H54 (cell line): Measurements from ENCODE around the gene NEUROG2.
"Not testable (repeated sequence)": the region's sequence is repeated elsewhere in the genome, so short reads cannot be mapped to it uniquely, and the experiment has no call there.

Experiments
- DNase-seq: peaks from one replicate; pipeline ENCODE4 v3.0.0; 2011; ENCODE audit warnings: low spot score, mixed read lengths; ENCODE audit not compliant: insufficient read length
- FAIRE-seq: peaks from 3 replicates; lab custom pipeline; 2011; peaks lifted over from hg19 to GRCh38; lab: Jason Lieb, UNC
- POLR2A ChIP-seq: IDR thresholded peaks from 2 replicates; pipeline ENCODE4 v1.6.1; 2011; ENCODE audit warnings: low read depth, mild to moderate bottlenecking, low read length

The NEUROG2 gene

DNA sequence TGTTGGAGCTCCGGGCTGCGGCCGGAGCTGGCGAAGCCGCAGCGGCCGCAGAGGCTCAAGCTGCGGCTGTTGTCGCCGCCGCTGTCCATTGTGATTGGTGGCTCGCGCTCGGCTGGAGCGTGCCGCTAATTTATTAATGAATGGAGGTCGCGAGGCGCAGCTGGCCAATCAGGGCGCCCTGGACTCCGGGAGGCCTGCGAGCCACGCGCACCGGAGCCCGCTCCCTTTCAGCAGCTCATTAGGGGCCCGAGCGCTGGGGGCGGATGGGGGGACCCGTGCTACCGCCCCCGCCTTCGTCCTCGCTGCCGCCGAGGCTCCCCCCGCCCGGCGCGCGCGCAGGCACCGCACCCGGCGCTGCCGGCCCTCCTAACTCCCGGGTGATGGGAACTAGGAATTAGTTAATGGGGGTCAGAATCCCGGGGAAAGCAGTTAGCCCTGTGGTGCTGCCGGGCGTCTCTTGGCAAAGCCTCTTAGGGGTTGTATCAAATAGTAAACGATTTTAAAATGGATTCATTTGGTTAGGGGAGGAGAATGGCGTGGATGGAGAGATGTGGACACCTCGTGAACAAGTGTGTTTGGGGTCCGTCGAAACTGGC, 589 bp upstream of the NEUROG2 start:
- FAIRE-seq (no peak), DNase-seq (no peak)
- no peak for TF ChIP-seq POLR2A

- DNase-seq (peak; percentile 35), FAIRE-seq (no peak)
- no peak for TF ChIP-seq POLR2A
Measured at GRCh38 chr4:112515198-112516065, 548 bp downstream of the NEUROG2 start.

- DNase-seq (no peak), FAIRE-seq (no peak)
- no peak for TF ChIP-seq POLR2A
Measured at GRCh38 chr4:112514647-112515197, 1.3 kb downstream of the NEUROG2 start.

DNA sequence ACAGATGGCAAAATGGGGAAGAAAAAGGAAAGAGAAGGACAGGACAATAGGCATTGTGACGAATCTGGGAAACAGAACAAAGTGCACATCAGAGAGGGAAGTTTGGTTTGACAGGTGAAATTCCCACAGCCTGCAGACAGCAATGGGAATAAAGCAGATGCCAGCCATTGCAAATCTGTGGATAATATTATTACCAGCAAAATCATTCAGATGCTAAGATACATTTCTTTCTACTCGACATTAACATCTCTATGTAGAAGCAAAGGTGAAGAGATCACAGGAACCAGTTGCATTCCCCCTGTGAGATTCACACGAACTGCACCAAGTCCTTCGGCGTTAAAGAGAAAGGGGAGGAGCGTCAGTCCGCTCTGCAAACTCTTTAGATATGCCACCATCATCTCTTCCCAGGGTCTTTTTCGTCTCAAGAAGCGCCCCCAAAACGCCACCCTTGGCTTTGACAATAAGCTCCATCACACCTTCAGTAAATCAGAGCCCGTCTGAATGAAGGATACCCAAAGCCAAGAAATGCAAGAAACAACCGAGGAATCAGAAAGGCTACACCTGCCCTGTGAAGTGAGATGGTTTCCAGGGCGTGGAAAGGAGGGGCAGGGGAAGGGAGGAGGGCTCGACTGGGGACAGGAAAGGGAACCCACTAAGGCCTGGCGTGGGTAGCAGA, 1.9 kb downstream of the NEUROG2 start:
- no peak for TF ChIP-seq POLR2A
- FAIRE-seq (no peak), DNase-seq (no peak)

DNA sequence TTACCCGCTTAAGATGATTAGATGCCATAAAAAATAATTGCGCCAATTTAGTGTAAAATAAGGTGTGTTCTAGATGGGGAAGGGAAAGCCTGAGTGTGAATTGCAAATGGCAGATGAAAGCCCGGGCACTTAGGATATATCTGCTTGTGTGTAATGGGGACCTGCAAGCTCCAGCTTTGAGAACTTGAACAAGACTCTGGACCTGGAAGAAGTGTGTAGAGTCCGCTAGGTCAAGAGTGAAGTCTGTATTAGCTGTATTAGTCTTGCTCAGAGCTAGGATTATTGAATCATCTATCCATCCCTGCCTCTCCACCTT, 4.2 kb downstream of the NEUROG2 start:
- no peak for TF ChIP-seq POLR2A
- no peak for DNase-seq
- no peak for FAIRE-seq

DNA sequence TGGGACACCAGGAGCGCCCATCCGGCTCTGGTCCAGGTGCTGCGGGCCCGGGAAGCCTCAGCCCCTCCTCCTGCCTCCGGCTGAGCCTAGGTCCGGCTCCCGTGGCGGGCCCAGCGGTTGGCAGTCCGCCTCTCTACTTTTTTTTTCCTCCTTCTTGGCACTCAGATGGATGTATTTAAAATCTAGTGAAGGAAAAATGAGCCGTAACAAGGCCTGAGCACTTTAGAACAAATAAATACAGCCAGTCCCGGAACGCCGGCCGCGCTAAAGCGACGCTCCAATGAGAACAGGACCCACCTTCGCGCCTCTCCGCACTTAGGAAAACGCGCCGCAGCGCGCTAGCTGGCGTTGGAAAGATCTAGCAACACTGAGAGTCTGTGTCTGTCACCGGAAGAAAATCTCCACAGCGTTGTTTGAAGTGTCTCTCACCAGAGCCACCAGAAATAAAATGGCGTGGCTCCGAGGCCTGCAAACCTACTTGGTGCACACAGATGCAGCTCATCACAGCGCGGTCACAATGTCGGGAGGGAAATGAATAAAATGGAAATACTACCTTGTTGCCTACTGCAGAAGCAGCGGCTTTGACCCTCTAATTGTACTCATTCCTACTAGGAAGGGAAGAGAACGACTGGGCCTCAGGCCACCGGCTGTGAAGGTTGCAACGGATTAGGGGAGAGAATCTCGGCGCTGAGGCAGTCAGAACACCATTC, 4.7 kb downstream of the NEUROG2 start:
- FAIRE-seq: no peak

GRCh38 chr4:112510291-112511092, 5.5 kb downstream of the NEUROG2 start:
- no peak for DNase-seq
- TF ChIP-seq POLR2A: no peak
- FAIRE-seq: no peak

More for the DNA sequence above, 4.7 kb downstream of the NEUROG2 start:
- TF ChIP-seq POLR2A: no peak
- no peak for DNase-seq

DNA sequence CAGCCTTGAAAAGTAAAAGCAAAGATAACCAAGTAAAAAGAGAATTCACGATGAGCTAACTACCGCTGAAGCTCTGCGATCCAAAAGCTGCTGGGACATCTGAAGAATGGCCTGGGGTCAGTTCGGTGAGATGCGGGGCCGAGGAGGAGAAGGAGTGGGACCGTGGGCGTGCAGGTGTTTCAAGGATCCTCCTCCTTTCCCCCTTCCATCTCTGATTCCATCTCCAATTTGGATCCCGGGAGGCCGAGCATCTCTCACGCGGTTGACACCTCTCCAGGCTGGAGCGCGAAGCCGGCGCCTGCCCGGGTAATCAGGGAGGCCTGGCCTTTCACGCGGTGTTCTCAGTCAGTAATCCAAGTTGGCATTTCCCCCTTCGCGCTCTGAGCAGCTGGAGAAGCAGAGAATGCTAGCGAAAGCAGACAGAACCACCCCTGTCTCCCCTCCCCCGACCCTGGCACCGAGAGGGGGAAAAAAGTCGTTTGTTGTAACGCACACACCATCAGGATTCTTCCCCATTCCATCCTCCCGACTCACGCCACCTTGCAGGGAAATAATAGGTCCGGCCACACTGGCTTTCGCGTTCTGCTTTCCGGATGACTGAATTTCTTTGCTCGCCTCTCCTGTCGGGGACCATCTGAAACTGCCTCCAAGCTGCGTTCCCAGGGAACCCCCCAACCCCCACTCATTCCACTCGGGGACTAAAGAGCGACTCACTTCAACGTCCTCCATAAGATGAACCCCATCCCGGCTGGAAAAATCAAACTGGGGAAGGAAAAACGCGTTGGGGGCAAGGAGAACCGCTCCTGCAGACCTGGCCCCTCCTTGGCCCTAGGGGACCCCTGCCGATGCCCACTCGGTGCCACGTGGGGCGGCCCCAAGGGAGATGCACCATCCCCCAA, 6.5 kb downstream of the NEUROG2 start:
- no peak for DNase-seq
- TF ChIP-seq POLR2A: no peak
- no peak for FAIRE-seq

DNA sequence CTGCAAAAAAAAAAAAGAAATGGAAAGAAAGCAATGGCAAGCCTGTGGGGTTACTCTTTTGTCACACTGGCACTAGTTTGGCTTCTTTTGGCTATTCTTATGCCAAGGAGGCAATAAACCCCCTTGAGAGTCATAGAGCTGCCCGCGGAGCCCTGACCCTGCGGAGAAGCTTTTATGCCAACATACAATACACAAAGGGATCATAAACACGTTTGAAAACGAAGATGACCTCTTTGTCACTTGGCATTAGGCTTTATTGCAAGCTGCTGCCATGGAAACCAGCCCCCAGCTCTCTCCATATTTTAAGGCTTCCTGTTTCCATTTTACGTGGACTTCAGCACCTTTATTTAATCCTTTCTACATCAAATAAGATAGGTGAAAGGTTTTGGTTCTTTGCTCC, 7.6 kb downstream of the NEUROG2 start:
- FAIRE-seq (no peak), DNase-seq (no peak)
- TF ChIP-seq POLR2A: no peak

DNA sequence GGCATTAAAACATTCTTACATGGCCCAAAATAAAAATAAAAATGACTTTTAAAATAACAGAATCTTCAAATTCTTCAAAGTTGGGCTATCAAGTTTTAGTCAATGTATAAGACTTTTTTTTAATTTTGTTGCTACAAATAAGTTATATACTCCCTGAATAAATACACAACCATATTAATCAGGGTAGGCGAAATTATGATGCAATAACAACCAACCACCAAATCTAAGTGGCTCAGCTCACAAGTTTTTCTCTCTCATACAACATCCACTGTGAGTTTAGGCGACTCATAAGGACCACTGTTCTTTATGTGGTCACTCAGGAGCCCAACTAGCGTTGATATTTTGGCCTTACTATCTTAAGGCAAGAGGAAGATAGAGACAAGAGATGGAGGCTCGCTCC, 11.2 kb downstream of the NEUROG2 start:
- no peak for TF ChIP-seq POLR2A
- no peak for FAIRE-seq
- DNase-seq: no peak

- FAIRE-seq (no peak), DNase-seq (no peak)
- no peak for TF ChIP-seq POLR2A
Measured at GRCh38 chr4:112502871-112503270, 13.1 kb downstream of the NEUROG2 start.

DNA sequence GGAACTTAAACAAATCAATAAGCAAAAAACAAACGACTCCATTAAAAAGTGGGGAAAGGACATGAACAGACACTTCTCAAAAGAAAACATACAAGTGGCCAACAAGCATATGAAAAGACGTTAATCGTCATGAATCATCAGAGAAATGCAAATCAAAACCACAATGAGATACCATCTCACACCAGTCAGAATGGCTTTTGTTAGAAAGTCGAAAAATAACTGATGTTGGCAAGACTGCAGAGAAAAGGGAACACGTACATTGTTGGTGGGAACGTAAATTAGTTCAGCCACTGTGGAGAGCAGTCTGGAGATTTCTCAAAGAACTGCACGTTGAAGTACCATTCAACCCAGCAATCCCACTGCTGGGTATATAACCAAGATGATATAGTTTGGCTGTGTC, 23.7 kb downstream of the NEUROG2 start:
- DNase-seq (no peak), FAIRE-seq (no peak)
- TF ChIP-seq POLR2A: no peak

- FAIRE-seq, DNase-seq: not testable (repeated sequence)
Measured at GRCh38 chr4:112490808-112491207, 25.2 kb downstream of the NEUROG2 start.
